Heart left ventricle (tissue), 13 donors: ENCODE measurements around the gene TRPM2.

Experiments
- POLR2A ChIP-seq, 2 donors: fragments of 450-650 bp; IDR thresholded peaks; one replicate each; pipeline ENCODE4 v1.6.1; 2017; ENCODE audit warnings: antibody characterized with exemption in 2 of 2, mild to moderate bottlenecking in 2 of 2, moderate library complexity in 2 of 2
- TF ChIP-seq, protein P1 (sequence below), 12 donors: fragments of 200-600 bp; sonication (generic) in 4 of 12; IDR thresholded peaks; one replicate each; pipeline versions ENCODE4 v1.5.0 to v1.8.0; 2018 to 2022; ENCODE audit warnings: antibody characterized with exemption in 12 of 12, mild to moderate bottlenecking in 5 of 12
- donor health status: ischemic (EF 13 %, LVEDD 7.1; RV severe dilation, severe dysfunction).
- donor health status: DM: no; HTN: yes; CAD: no.
- donor health status: DM: no; HTN: no; CAD: no.
- donor health status: ischemic (EF 25% LVEDD 6.9; RV normal size, moderate dysfunction).
- donor health status: ischemic (EF 25% LVEDD 5.7; RV mildly dilated, moderate dysfunction).
- donor health status: ischemic (EF 35%, LVEDD 5.7; RV mildly dilated, moderate dysfunction).
- donor health status: nonischemic (EF 11% LVEDD 7.7; RV severe dilation, severe dysfunction).
- donor health status: DM: yes; HTN: yes; CAD: no.
- donor health status: PGD.
- donor health status: ischemic (EF 29% LVEDD 5.4; RV normal size, mild dysfunction).
- donor health status: nonischemic (EF 23%, LVEDD 6.1; RV moderate dilation, normal function).

- TF ChIP-seq, protein P1, sequence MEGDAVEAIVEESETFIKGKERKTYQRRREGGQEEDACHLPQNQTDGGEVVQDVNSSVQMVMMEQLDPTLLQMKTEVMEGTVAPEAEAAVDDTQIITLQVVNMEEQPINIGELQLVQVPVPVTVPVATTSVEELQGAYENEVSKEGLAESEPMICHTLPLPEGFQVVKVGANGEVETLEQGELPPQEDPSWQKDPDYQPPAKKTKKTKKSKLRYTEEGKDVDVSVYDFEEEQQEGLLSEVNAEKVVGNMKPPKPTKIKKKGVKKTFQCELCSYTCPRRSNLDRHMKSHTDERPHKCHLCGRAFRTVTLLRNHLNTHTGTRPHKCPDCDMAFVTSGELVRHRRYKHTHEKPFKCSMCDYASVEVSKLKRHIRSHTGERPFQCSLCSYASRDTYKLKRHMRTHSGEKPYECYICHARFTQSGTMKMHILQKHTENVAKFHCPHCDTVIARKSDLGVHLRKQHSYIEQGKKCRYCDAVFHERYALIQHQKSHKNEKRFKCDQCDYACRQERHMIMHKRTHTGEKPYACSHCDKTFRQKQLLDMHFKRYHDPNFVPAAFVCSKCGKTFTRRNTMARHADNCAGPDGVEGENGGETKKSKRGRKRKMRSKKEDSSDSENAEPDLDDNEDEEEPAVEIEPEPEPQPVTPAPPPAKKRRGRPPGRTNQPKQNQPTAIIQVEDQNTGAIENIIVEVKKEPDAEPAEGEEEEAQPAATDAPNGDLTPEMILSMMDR (IDR thresholded peaks at IDR 0.05): no peak
- no peak for TF ChIP-seq POLR2A (IDR thresholded peaks at IDR 0.05)
Measured at GRCh38 chr21:44423312-44423821, 69.9 kb downstream of the TRPM2 start.
